ENCODE measurements around the gene PEPD. TPM values are rescaled to one million over a fixed set of nuclear protein-coding genes. Genes with fewer than 3 reads are reported as not detected.

PEPD gene
- total and polyA plus RNA-seq, 2 of the 4 experiments (the other 2 are of a cell fraction), result 36.7 to 88.4 TPM

GRCh38 chr19:33528404-33528803 lies 6.8 kb upstream of the PEPD start:
- Histone ChIP-seq H3K23ac (ENCODE audit: low read depth, low read length) (no peak overlapping the region), H2BK5ac (ENCODE audit: low read depth, low read length, poor library complexity, severe bottlenecking) (no peak overlapping the region), H3K18ac (ENCODE audit: low read depth, low read length) (no peak overlapping the region), H4K8ac (ENCODE audit: low read depth in 2 of 2, low read length in 2 of 2) (no peak overlapping the region), H2AK9ac (replicated peaks; ENCODE audit: low read depth, low read length, poor library complexity) (no peak overlapping the region), H2BK20ac (ENCODE audit: low read depth, low read length) (no peak overlapping the region), H3K9me3 (ENCODE audit: control insufficient read depth, insufficient read depth, low read length) (no peaks in the 10 kb centered on the region), H3K27me3 (ENCODE audit: control insufficient read depth, insufficient read depth, low read length) (peaks cover 14% of the 10 kb centered on the region; the same call in 1 of the 2 replicates), H3K4ac (ENCODE audit: low read depth, low read length) (no peak overlapping the region), H3K36me3 (ENCODE audit: control insufficient read depth, insufficient read depth, low read length) (no peaks in the 10 kb centered on the region), H3K9ac (ENCODE audit: low read depth, low read length) (no peak overlapping the region), H3K4me1 (ENCODE audit: control insufficient read depth, insufficient read depth, low read length) (no peaks in the 10 kb centered on the region), H2BK120ac (ENCODE audit: low read depth, low read length) (no peak overlapping the region), H3K27ac (ENCODE audit: insufficient read depth, low read length) (no peak overlapping the region), H2BK15ac (ENCODE audit: low read depth, low read length) (no peak overlapping the region), H4K91ac (ENCODE audit: insufficient read depth, low read depth, low read length) (no peak overlapping the region), H4K20me1 (ENCODE audit: insufficient read depth, low read length) (no peaks in the 10 kb centered on the region), H3K4me3 (ENCODE audit: insufficient read depth, low read depth, low read length) (no peak overlapping the region), H3K79me1 (ENCODE audit: low read depth in 1 of 2, low read length in 2 of 2) (no peaks in the 10 kb centered on the region), H3K56ac (ENCODE audit: extremely low read depth, insufficient read depth, low read length) (no peak overlapping the region), H4K5ac (ENCODE audit: low read depth, low read length) (no peak overlapping the region), H3K4me2 (ENCODE audit: low read depth, low read length) (no peak overlapping the region), H3K9me1 (ENCODE audit: insufficient read depth, low read length) (no peaks in the 10 kb centered on the region), H2AFZ (replicated peaks; ENCODE audit: low read length, poor library complexity) (peak overlapping the region; percentile 11), H3K14ac (replicated peaks; ENCODE audit: low read depth, low read length) (no peak overlapping the region), H2AK5ac (ENCODE audit: low read depth, low read length) (no peak overlapping the region)
- no TSS peak for BruUV-seq (replicated peaks)
- in situ Hi-C loops (cut with MboI; ENCODE audit: low sequenced_read_pairs), result no loop called here
- ChIA-PET CTCF (interaction anchor here (1.2 kb wide), 1 partner anchor 9 kb away, joined by 3 read pairs; no protein-coding TSS in a partner anchor), POLR2A (ENCODE audit: unreplicated experiment) (no interaction called here)
- no CpG with 5 or more reads among the region's 2 CpGs for WGBS, 2 experiments (ENCODE audit: extremely low coverage in 2 of 2, insufficient read length in 1 of 2)
- DNase-seq (no peak), ATAC-seq (ENCODE audit: low read depth) (no peak)
- TF ChIP-seq NFE2L2 (IDR thresholded peaks at IDR 0.05; ENCODE audit: low read depth, low read length) (no peak), USF2 (IDR thresholded peaks at IDR 0.05; ENCODE audit: low read depth, low read length) (no peak), ELK1 (IDR thresholded peaks at IDR 0.05; ENCODE audit: borderline replicate concordance, low read depth, low read length) (no peak)
- dilution Hi-C loops (cut with HindIII; ENCODE audit: low sequenced_read_pairs, unreplicated experiment), result no loop called here
- intact Hi-C loops (cut with micrococcal nuclease), result no loop called here
